Loucy (cell line): ENCODE data around the gene MCRIP1.

Source experiments
- EZH2phosphoT487 ChIP-seq: fragments of 200-600 bp; IDR thresholded peaks from 2 replicates; pipeline ENCODE4 v1.6.1; 2018; ENCODE audit warnings: antibody characterized with exemption, mild to moderate bottlenecking, moderate library complexity, borderline replicate concordance
- TF ChIP-seq, protein P1 (sequence below): fragments of 200-600 bp; sonication (generic); conservative IDR thresholded peaks from 2 replicates; pipeline ENCODE4 v1.5.1; 2014; ENCODE audit warnings: mild to moderate bottlenecking, antibody characterized with exemption, low read length

DNA sequence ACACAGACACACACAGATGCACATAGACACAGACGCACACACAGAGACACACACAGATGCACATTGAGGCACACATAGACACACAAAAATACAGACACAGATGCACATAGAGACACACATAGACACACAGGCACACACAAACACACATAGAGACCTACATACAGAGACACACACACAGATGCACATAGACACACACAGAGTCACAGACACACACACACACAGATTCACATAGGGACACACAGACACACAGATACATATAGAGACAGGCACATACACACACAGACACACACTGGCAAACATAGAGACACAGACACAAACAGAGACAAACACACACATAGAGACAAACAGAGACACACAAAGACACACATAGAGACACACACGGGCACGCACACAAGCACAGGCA is 39.0 kb downstream of the MCRIP1 start:
- TF ChIP-seq, protein P1, sequence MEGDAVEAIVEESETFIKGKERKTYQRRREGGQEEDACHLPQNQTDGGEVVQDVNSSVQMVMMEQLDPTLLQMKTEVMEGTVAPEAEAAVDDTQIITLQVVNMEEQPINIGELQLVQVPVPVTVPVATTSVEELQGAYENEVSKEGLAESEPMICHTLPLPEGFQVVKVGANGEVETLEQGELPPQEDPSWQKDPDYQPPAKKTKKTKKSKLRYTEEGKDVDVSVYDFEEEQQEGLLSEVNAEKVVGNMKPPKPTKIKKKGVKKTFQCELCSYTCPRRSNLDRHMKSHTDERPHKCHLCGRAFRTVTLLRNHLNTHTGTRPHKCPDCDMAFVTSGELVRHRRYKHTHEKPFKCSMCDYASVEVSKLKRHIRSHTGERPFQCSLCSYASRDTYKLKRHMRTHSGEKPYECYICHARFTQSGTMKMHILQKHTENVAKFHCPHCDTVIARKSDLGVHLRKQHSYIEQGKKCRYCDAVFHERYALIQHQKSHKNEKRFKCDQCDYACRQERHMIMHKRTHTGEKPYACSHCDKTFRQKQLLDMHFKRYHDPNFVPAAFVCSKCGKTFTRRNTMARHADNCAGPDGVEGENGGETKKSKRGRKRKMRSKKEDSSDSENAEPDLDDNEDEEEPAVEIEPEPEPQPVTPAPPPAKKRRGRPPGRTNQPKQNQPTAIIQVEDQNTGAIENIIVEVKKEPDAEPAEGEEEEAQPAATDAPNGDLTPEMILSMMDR: no peak
- TF ChIP-seq EZH2phosphoT487: no peak
